Skeletal muscle satellite cell (primary cell): ENCODE results near the gene SPDYE2.
"Not testable (repeated sequence)": the region's sequence is repeated elsewhere in the genome, so short reads cannot be mapped to it uniquely, and the experiment has no call there.

Source experiments
- H3K27me3 ChIP-seq: 2 replicates; pipeline ENCODE4 v1.7.0; 2013; ENCODE audit warnings: low read length; ENCODE audit not compliant: control insufficient read depth, insufficient read depth
- H3K36me3 ChIP-seq: 2 replicates; pipeline ENCODE4 v1.7.0; 2013; ENCODE audit warnings: mild to moderate bottlenecking, control low read depth, low read length; ENCODE audit not compliant: insufficient read depth
- H3K4me1 ChIP-seq: 2 replicates; pipeline ENCODE4 v1.7.0; 2013; ENCODE audit warnings: low read length; ENCODE audit not compliant: control insufficient read depth, insufficient read depth
- H3K4me2 ChIP-seq: 2 replicates; pipeline ENCODE4 v1.7.0; 2013; ENCODE audit warnings: mild to moderate bottlenecking, low read length
- H3K4me3 ChIP-seq: 2 replicates; pipeline ENCODE4 v1.7.0; 2013; ENCODE audit warnings: low read length
- H3K9ac ChIP-seq: 2 replicates; pipeline ENCODE4 v1.7.0; 2013; ENCODE audit warnings: mild to moderate bottlenecking, low read depth, low read length, moderate library complexity
- H3K9me3 ChIP-seq: replicated peaks from 2 replicates; pipeline ENCODE4 v1.7.0; 2013; ENCODE audit warnings: mild to moderate bottlenecking, control low read depth, low read length

The SPDYE2 gene

DNA sequence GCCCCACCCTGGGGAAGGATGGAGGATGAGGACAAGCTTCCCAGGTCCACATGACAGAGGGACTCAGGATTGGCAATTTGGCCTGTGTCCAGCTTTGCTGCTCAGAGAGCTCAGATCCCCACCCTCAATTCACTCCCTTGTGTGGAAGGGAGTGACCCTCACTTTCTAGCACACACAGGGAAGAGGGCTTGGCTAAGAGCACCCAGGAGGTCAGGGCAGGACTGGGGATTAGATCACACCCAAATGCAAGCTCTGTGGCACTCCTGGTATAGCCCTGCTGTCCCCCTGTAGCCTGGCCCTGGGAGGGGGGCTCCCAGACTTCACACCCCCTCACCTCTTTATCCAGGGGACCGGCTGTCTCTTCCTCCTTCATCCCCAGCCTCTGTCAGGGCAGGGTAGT is 6.7 kb upstream of the SPDYE2 start:
- H3K4me3 ChIP-seq, H3K9ac ChIP-seq, H3K4me2 ChIP-seq, H3K27me3 ChIP-seq, H3K4me1 ChIP-seq, H3K9me3 ChIP-seq, H3K36me3 ChIP-seq: not testable (repeated sequence)

DNA sequence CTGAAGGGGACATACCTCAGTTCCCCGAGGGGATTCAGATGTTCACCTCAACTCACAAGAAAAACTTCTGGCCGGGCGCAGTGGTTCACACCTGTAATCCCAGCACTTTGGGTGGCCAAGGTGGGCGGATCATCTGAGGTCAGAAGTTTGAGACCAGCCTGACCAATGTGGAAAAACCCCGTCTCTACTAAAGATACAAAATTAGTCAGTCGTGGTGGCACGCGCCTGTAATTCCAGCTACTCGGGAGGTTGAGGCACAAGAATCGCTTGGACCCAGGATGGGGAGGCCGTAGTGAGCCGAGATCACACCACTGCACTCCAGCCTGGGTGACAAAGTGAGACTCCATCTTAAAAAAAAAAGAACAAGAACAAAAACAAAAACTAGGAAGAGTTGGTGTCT is 5.7 kb upstream of the SPDYE2 start:
- H3K36me3 ChIP-seq, H3K9ac ChIP-seq, H3K4me1 ChIP-seq, H3K4me2 ChIP-seq, H3K9me3 ChIP-seq, H3K27me3 ChIP-seq, H3K4me3 ChIP-seq: not testable (repeated sequence)

DNA sequence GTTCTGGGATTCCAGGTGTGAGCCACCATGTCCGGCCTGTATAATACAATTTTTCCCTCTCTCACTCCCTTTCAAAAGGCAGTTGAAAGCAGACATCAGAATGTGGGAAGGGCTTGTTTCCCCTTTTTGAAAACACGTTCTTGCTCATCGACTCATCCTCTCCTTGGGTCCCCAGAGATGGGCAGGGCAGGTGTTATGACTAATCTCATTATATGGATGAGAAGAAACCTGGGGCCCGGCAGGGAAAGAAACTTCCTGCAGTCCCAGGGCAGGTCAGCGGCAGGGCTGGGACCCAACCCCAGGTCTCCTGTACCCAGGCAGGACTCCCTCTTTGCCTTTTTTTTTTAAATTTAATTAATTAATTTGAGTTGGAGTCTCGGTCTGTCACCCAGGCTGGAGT is 4.7 kb upstream of the SPDYE2 start:
- H3K9me3 ChIP-seq, H3K4me1 ChIP-seq, H3K36me3 ChIP-seq, H3K4me2 ChIP-seq, H3K9ac ChIP-seq, H3K4me3 ChIP-seq, H3K27me3 ChIP-seq: not testable (repeated sequence)

DNA sequence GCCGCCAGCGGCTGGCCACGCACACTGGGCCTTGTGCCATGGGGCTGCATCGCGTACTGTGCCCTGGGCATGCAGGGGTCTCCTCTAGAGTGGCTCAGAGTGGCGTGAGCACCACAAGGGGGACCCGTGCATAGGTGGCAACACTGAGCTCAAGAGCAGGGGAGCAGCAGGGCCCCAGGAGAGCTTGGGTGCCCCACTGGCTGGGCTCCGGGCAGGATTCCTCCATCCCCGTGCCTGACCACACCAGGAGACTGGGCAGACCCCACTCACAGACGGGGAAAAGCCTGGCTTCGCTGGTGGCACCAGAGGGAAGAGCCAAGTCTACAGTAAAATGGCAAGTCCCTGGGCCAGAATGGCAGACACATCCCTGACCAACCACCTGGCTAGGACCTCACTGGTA is 17.6 kb downstream of the SPDYE2 start:
- H3K9ac ChIP-seq, H3K36me3 ChIP-seq, H3K4me1 ChIP-seq: not testable (repeated sequence)

DNA sequence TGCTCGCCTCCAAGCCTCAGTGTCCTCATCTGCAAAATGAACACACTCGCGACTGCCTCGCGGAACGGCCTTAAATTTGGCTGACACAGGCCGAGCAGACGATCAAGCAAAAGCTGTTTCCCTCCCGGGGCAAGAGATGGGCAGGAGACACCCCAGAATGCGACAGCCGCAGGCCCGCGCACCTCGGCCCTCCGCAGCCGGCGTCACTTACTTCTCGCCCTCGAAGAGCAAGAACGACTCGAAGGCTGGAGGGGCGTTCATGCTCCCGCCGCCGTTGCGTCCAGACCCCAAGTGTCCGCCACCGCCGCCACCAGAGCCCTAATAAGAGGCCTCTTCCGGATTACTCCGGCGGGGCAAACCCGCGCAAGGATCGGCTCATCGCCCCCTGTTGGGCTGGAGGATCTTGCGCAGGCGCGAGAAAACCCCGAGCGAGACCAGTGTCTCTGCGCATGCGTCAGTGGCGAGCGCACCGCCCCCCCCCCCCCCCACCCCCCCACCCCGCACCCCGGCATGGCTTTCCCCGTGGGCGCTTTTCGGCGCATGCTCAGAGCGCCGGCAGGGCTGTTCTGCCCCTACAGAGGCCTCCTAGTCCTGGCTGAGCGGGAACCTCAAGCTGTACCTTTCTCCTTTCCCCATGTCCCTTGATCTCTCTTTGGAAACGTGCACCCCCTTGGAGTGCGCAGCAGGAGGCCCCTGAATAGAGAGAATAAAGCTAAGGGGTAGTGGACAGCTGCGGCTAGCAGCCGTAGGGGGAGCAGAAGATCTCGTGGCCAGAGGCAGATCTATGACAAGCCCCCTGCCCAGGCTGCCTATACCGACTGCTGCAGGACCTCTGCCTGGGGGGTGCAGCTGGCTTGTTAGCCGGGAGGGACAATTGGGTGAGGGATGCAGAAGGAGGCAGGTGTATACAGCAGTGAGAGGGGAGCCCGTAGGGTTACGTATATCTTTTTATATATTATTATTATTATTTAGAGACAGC is 21.5 kb downstream of the SPDYE2 start, which contains the start of gene POLR2J3:
Gene POLR2J3, minus strand, starts transcription at position 323 of the 979 bp plus-strand sequence. Its CDS starts 62 bp downstream, at position 261.
- H3K4me2 ChIP-seq = peak within 1 kb of the TSS; percentile 69
- not testable (repeated sequence) for H3K9me3 ChIP-seq, H3K27me3 ChIP-seq, H3K4me1 ChIP-seq, H3K36me3 ChIP-seq
- H3K4me3 ChIP-seq = peak within 1 kb of the TSS; percentile 76
- peak within 1 kb of the TSS; percentile 87 for H3K9ac ChIP-seq

More for the DNA sequence above, 17.6 kb downstream of the SPDYE2 start:
- H3K9me3 ChIP-seq, H3K4me2 ChIP-seq, H3K27me3 ChIP-seq, H3K4me3 ChIP-seq: not testable (repeated sequence)

DNA sequence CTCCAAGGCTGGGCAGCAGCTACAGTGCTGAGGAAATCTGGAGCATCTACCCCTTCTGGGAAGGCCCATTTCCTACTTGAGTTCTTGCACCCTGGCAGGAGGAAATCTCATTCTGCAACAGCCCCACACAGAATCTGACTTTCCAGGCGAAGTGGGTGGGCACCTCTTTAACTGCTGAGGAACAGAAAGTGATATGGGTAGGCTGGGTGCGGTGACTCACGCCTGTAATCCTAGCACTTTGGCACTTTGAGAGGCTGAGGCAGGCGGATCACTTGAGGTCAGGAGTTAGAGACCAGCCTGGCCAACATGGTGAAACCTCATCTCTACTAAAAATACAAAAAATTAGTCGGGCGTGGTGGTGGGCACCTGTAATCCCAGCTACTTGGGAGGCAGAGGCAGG is 23.6 kb downstream of the SPDYE2 start:
- not testable (repeated sequence) for H3K9me3 ChIP-seq, H3K4me3 ChIP-seq, H3K4me1 ChIP-seq, H3K9ac ChIP-seq, H3K36me3 ChIP-seq, H3K27me3 ChIP-seq, H3K4me2 ChIP-seq

GRCh38 chr7:102576363-102576762 is 25.3 kb downstream of the SPDYE2 start:
- not testable (repeated sequence) for H3K9ac ChIP-seq, H3K36me3 ChIP-seq, H3K4me2 ChIP-seq

GRCh38 chr7:102577315-102578240 is 26.6 kb downstream of the SPDYE2 start:
- not testable (repeated sequence) for H3K9me3 ChIP-seq, H3K4me2 ChIP-seq, H3K4me1 ChIP-seq, H3K27me3 ChIP-seq, H3K9ac ChIP-seq, H3K36me3 ChIP-seq, H3K4me3 ChIP-seq

More at GRCh38 chr7:102576363-102576762, 25.3 kb downstream of the SPDYE2 start:
- H3K4me3 ChIP-seq, H3K27me3 ChIP-seq, H3K9me3 ChIP-seq, H3K4me1 ChIP-seq: not testable (repeated sequence)

DNA sequence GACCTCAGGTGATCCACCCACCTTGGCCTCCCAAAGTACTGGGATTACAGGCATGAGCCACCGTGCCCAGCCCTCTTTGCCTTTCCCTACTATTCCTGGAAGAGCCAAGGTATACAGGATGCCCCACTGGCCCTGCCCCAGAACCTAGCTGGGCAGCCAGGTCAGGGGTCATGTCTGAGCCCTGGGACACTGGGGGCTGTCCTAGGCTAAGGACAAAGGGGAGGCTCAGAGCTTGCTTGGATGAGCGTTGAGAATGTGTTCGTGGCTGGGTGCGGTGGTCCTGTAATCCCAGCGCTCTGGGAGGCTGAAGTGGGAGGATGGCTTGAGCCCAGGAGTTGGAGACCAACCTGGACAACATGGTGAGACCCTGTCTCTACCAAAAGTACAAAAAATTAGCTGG is 27.5 kb downstream of the SPDYE2 start:
- H3K4me3 ChIP-seq, H3K4me1 ChIP-seq, H3K9me3 ChIP-seq, H3K4me2 ChIP-seq, H3K27me3 ChIP-seq, H3K9ac ChIP-seq, H3K36me3 ChIP-seq: not testable (repeated sequence)

DNA sequence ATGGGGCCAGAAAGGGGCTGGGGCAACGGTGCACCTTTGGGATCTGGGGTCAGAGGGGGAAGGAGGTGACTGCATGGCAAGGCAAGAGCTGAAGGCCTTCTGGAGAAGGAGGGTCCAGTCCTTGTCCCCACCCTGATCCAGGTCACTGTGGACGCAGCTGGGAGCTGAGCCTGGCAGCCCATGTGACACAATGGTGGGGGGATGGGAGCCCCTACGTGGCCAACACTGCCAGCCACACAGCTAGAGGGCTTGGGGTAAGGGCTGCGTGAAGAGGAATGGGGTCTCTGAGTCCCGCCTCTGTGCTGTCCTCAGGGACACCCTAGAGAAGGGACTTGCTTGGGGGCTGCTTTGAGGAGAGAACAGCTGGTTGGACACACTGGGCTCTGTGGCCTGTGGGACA is 30.7 kb downstream of the SPDYE2 start:
- not testable (repeated sequence) for H3K4me3 ChIP-seq, H3K9ac ChIP-seq, H3K4me1 ChIP-seq, H3K27me3 ChIP-seq, H3K4me2 ChIP-seq, H3K36me3 ChIP-seq, H3K9me3 ChIP-seq

DNA sequence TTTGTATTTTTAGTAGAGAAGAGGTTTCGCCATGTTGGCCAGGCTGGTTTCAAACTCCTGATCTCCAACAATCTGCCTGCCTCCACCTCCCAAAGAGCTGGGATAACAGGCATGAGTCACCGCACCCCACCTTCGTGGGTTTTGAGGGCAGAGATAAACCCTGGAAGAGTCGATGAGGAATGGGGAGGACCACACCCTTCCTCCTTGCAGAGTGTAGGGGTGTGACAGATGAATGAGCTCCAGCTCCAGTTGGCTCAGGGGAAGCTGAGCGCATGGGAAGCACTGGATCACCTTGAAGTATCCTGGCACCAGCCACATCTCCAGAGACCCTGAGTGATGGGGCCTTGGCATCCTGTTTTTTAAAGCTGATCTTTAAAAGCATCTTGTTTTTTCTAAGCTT is 32.5 kb downstream of the SPDYE2 start:
- H3K27me3 ChIP-seq, H3K9me3 ChIP-seq, H3K4me3 ChIP-seq, H3K36me3 ChIP-seq, H3K4me2 ChIP-seq, H3K4me1 ChIP-seq, H3K9ac ChIP-seq: not testable (repeated sequence)
